Heart right ventricle (tissue), 16 donors: ENCODE data around the gene HECA. TPM values are rescaled to one million over a fixed set of nuclear protein-coding genes. Genes with fewer than 3 reads are reported as not detected.

Experiments
- ATAC-seq, 8 donors: fragments of 200-7000 bp; cut with Tn5 transposase; one replicate each; pipeline ENCODE4 v1.9.1; 2020; ENCODE audit warnings: mild to moderate bottlenecking in 8 of 8, moderate library complexity in 8 of 8, moderate number of reproducible peaks in 1 of 8
- DNase-seq, 2 donors: peaks; one replicate each; pipeline ENCODE4 v3.0.0-alpha.2; 2020
- H3K27ac ChIP-seq, 10 donors: fragments of 200-600 bp; sonication (generic) in 2 of 10; one replicate each; pipeline versions ENCODE4 v1.5.0 to v1.8.0; 2020 to 2022; ENCODE audit warnings: mild to moderate bottlenecking in 3 of 10
- H3K27me3 ChIP-seq, 7 donors: fragments of 200-600 bp; one replicate each; pipeline ENCODE4 v1.8.0; 2021 to 2022; ENCODE audit warnings: mild to moderate bottlenecking in 2 of 7
- H3K36me3 ChIP-seq, 9 donors: fragments of 200-600 bp; sonication (generic) in 1 of 9; one replicate each; pipeline versions ENCODE4 v1.5.0 to v1.8.0; 2020 to 2022; ENCODE audit warnings: mild to moderate bottlenecking in 2 of 9
- H3K4me1 ChIP-seq, 9 donors: fragments of 200-600 bp; sonication (generic) in 1 of 9; one replicate each; pipeline versions ENCODE4 v1.5.0 to v1.8.0; 2020 to 2022; ENCODE audit warnings: mild to moderate bottlenecking in 4 of 9
- H3K4me3 ChIP-seq, 10 donors: fragments of 200-600 bp; sonication (generic) in 2 of 10; one replicate each; pipeline versions ENCODE4 v1.5.0 to v1.8.0; 2020 to 2022; ENCODE audit warnings: mild to moderate bottlenecking in 7 of 10, moderate library complexity in 2 of 10
- H3K9me3 ChIP-seq, 11 donors: fragments of 200-600 bp in 10 of 11; sonication (generic) in 2 of 11; one replicate each; pipeline versions ENCODE4 v1.5.0 to v1.8.0; 2013 to 2022; ENCODE audit warnings: mild to moderate bottlenecking in 2 of 11, control low read depth in 1 of 11, moderate library complexity in 1 of 11
- WGBS, 2 donors: extraction: QIAGEN DNeasy Blood & Tissue Kit; methylation state at CpG; one replicate each; pipeline ENCODE4 v1.1.7; 2013; ENCODE audit warnings: inconsistent platforms in 1 of 2; 5-methylcytosine and 5-hydroxymethylcytosine counted together
- intact Hi-C, 10 donors: fragments of 100-400 bp; cut with DNase I; formaldehyde crosslinking; loops; one replicate each; pipeline versions ENCODE4 v1.11.1 to v1.14.2; 2022
- long read RNA-seq, 3 donors: library from polyadenylated mRNA; unstranded; transcript quantifications; one replicate each; pipeline ENCODE4 v2.0.0, GENCODE V29; 2020 to 2021
- polyA plus RNA-seq, 2 donors: library from polyadenylated mRNA; stranded (reverse); fragments of 200-250 nt; gene quantifications; one replicate each; pipeline ENCODE4 v1.2.3, GENCODE V29; 2013
- total RNA-seq, 10 donors: library from RNA; stranded (reverse); fragmentation: NEBNext Ultra II Directional in 3 of 10; extraction: Animal tissue kit (Norgen Biotek cat#: 25700) in 3 of 10; gene quantifications; one replicate each; pipeline versions ENCODE4 v1.2.1 to v1.2.4, GENCODE V29; 2021 to 2023
- TF ChIP-seq, protein P1 (sequence below), 9 donors: fragments of 200-600 bp; sonication (generic) in 2 of 9; IDR thresholded peaks; one replicate each; pipeline versions ENCODE4 v1.5.0 to v1.8.0; 2021 to 2022; ENCODE audit warnings: antibody characterized with exemption in 9 of 9, mild to moderate bottlenecking in 5 of 9, moderate library complexity in 1 of 9
- donor health status: Arrhythmogenic right ventricular cardiomyopathy.
- donor health status: ischemic (EF 13 %, LVEDD 7.1; RV severe dilation, severe dysfunction).
- donor health status: healthy with polysubstance abuse.
- donor health status: DM: no; HTN: yes; CAD: no.
- donor health status: DM: no; HTN: no; CAD: no.
- donor health status: ischemic (EF 25% LVEDD 6.9; RV normal size, moderate dysfunction).
- donor health status: ischemic (EF 25% LVEDD 5.7; RV mildly dilated, moderate dysfunction).
- donor health status: healthy.
- donor health status: DM: yes; HTN: yes; CAD: no.
- donor health status: Ischemic cardiomyopathy.
- donor health status: ischemic (EF 35%, LVEDD 5.7; RV mildly dilated, moderate dysfunction).
- donor health status: nonischemic (EF 11% LVEDD 7.7; RV severe dilation, severe dysfunction).
- donor health status: DM: yes; HTN: yes; CAD: no.
- donor health status: PGD.
- donor health status: ischemic (EF 29% LVEDD 5.4; RV normal size, mild dysfunction).
- donor health status: nonischemic (EF 23%, LVEDD 6.1; RV moderate dilation, normal function).

Gene HECA, protein sequence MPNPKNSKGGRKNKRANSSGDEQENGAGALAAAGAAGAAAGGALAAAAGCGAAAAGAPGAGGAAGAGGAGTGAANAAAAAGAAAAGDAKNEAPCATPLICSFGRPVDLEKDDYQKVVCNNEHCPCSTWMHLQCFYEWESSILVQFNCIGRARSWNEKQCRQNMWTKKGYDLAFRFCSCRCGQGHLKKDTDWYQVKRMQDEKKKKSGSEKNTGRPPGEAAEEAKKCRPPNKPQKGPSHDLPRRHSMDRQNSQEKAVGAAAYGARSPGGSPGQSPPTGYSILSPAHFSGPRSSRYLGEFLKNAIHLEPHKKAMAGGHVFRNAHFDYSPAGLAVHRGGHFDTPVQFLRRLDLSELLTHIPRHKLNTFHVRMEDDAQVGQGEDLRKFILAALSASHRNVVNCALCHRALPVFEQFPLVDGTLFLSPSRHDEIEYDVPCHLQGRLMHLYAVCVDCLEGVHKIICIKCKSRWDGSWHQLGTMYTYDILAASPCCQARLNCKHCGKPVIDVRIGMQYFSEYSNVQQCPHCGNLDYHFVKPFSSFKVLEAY
- total RNA-seq (10 to 100 TPM; 33.5 to 70.6 (median 43.5) TPM), polyA plus RNA-seq (10 to 100 TPM in 1 of 2 donors, 1 to 10 TPM in 1; 8.6 to 15.0 TPM)
- long read RNA-seq, donor 1, full-length matches to known transcripts = 38 of 107 reads
- long read RNA-seq, donor 1, partial matches to known transcripts = 63 of 107 reads
- long read RNA-seq, donor 1, other reads (novel, unspliced or antisense) = 6 of 107 reads
- long read RNA-seq, donor 2, full-length matches to known transcripts = 35 of 91 reads
- long read RNA-seq, donor 2, partial matches to known transcripts = 50 of 91 reads
- long read RNA-seq, donor 2, other reads (novel, unspliced or antisense) = 6 of 91 reads
- long read RNA-seq, donor 3, partial matches to known transcripts = 100 of 121 reads
- long read RNA-seq, donor 3, other reads (novel, unspliced or antisense) = 21 of 121 reads

DNA sequence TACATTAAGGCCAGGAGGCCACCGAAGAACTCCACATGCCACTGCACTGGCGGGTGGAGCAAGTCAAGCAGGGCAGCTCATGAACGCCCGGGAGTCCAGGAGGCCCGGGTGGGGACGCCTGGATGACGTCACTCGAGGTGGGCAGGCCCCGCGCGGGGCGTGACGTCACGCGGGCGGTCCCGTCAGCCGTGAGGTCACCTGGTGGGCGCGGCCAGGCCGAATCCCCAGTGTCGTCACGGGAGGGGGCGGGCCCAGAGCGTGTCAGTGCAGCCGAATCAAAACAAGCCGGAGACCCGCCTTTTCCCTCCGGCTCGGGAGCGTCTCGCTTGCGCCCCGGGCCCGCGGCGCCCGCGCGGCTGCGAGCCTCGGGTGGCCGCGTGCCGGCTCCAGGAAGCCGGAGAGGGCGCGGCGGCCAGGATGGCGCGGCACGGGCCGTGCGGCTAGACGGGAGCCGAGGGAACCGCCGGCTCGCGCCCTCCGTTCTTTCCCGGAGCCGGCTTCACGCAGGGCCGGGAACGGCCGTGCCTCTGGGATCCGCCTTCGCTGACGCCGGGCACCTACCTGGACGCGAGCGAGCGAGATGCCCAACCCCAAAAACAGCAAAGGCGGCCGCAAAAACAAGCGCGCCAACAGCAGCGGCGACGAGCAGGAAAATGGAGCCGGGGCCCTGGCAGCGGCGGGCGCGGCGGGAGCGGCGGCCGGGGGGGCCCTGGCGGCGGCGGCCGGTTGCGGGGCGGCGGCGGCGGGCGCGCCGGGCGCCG, at the start of gene HECA:
Gene HECA (plus strand): TSS at position 264 of the 761 bp plus-strand sequence. CDS start 317 bp downstream, at position 581.
- intact Hi-C loops = no loop called here
- peaks cover 0 to 74% (median 44%) of the 10 kb centered on the region in 9 donors for H3K4me1 ChIP-seq
- WGBS, 2 donors = 1% methylated on average over 62 to 105 of the region's 105 CpGs

DNA sequence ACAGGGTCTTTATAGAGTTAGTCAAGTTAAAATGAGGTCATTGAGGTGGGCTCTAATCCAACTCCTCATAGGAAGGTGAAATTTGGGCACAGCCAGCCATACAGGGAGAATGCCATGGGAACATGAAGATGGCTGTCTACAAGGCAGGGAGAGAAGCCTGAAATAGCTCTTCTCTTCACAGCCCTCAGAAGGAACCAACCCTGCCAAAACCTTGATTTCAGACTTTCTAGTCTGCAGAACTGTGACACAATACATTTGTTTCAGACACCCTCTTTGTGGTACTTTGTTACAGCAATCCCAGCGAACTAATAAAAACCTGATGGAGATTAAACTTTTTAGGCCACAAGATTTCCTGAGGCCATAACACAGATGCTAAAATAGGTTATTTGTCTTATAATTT, 43.1 kb upstream of the HECA start:
- DNase-seq (no peak), ATAC-seq (no peak)
- TF ChIP-seq, protein P1, sequence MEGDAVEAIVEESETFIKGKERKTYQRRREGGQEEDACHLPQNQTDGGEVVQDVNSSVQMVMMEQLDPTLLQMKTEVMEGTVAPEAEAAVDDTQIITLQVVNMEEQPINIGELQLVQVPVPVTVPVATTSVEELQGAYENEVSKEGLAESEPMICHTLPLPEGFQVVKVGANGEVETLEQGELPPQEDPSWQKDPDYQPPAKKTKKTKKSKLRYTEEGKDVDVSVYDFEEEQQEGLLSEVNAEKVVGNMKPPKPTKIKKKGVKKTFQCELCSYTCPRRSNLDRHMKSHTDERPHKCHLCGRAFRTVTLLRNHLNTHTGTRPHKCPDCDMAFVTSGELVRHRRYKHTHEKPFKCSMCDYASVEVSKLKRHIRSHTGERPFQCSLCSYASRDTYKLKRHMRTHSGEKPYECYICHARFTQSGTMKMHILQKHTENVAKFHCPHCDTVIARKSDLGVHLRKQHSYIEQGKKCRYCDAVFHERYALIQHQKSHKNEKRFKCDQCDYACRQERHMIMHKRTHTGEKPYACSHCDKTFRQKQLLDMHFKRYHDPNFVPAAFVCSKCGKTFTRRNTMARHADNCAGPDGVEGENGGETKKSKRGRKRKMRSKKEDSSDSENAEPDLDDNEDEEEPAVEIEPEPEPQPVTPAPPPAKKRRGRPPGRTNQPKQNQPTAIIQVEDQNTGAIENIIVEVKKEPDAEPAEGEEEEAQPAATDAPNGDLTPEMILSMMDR (IDR thresholded peaks at IDR 0.05) = no peak
- 93 to 98% methylated on average over 1 of the region's 1 CpG for WGBS, 2 donors
- no peaks in the 10 kb centered on the region for H3K9me3 ChIP-seq
- intact Hi-C loops = no loop called here
- H3K4me3 ChIP-seq = no peak overlapping the region
- no peaks in the 10 kb centered on the region for H3K27me3 ChIP-seq
- H3K36me3 ChIP-seq = no peaks in the 10 kb centered on the region
- no peaks in the 10 kb centered on the region for H3K4me1 ChIP-seq
- no peak overlapping the region for H3K27ac ChIP-seq

More for the DNA sequence above, at the start of gene HECA:
- Histone ChIP-seq H3K27ac (peak within 1 kb of the TSS; percentile 93 to 98 (median 96)), H3K36me3 (peaks cover 0 to 8% (median 0%) of the 10 kb centered on the region in 9 donors), H3K4me3 (peak within 1 kb of the TSS; percentile 52 to 90 (median 83)), H3K27me3 (no peaks in the 10 kb centered on the region), H3K9me3 (no peaks in the 10 kb centered on the region)
- TF ChIP-seq, protein P1 (IDR thresholded peaks at IDR 0.05) = no peak
- ATAC-seq = peak; percentile 91 to 96 (median 95)
- DNase-seq = peak; percentile 98 to 99

DNA sequence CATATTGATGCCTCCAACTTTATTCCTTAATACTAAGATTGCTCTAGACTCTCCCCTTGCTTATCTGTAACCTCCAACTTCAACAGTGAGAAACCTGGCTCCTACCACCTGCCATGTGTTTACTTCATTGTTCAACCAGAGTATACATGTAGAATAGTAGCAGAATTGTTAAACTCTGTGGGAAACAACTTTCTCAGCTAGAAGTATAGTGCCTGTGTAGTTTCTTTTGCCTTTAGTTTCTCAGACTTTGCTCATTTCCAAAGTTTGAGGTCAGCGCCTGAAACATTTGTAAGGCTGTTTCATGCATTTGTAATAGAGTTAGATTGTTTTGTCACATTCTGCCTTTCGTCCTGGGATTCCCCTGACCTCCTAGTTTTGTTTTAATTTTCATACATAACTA, 34.9 kb upstream of the HECA start:
- Histone ChIP-seq H3K27me3 (no peaks in the 10 kb centered on the region), H3K9me3 (no peaks in the 10 kb centered on the region), H3K27ac (no peak overlapping the region), H3K4me1 (no peaks in the 10 kb centered on the region), H3K4me3 (no peak overlapping the region), H3K36me3 (no peaks in the 10 kb centered on the region)
- intact Hi-C loops = loop anchor here in 2 of 10 donors (10.0 kb wide), 1 partner anchor 285 kb away; no protein-coding TSS in a partner anchor
- 85 to 90% methylated on average over 2 of the region's 2 CpGs for WGBS, 2 donors
- ATAC-seq (no peak), DNase-seq (no peak)
- TF ChIP-seq, protein P1 (IDR thresholded peaks at IDR 0.05) = no peak
